ENCODE results near the gene MICU2.

GRCh38 chr13:21446656-21447055, 157.3 kb downstream of the MICU2 start:
- TF ChIP-seq, protein P1, sequence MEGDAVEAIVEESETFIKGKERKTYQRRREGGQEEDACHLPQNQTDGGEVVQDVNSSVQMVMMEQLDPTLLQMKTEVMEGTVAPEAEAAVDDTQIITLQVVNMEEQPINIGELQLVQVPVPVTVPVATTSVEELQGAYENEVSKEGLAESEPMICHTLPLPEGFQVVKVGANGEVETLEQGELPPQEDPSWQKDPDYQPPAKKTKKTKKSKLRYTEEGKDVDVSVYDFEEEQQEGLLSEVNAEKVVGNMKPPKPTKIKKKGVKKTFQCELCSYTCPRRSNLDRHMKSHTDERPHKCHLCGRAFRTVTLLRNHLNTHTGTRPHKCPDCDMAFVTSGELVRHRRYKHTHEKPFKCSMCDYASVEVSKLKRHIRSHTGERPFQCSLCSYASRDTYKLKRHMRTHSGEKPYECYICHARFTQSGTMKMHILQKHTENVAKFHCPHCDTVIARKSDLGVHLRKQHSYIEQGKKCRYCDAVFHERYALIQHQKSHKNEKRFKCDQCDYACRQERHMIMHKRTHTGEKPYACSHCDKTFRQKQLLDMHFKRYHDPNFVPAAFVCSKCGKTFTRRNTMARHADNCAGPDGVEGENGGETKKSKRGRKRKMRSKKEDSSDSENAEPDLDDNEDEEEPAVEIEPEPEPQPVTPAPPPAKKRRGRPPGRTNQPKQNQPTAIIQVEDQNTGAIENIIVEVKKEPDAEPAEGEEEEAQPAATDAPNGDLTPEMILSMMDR (IDR thresholded peaks at IDR 0.05): no peak
- no peak for TF ChIP-seq POLR2A (IDR thresholded peaks at IDR 0.05)

Data from heart left ventricle (tissue), 13 donors.